B cell (primary cell): ENCODE measurements around the gene SNAP29. TPM values are rescaled to one million over a fixed set of nuclear protein-coding genes. Genes with fewer than 3 reads are reported as not detected.

Experiments
- ATAC-seq: fragments of 200-7000 bp; cut with Tn5 transposase; one replicate; pipeline ENCODE4 v1.10.0; 2021; ENCODE audit warnings: low read depth, mild to moderate bottlenecking, moderate number of reproducible peaks, moderate library complexity
- CTCF ChIA-PET: fragments of 350-600 bp; sonication (Branson Sonifier 250); formaldehyde crosslinking; loops from one replicate; lab custom pipeline; 2021; ENCODE audit warnings: antibody characterized with exemption, inconsistent platforms; lab: Charles Lee
- POLR2A ChIA-PET: fragments of 350-600 bp; sonication (Branson Sonifier 250); formaldehyde crosslinking; loops from one replicate; lab custom pipeline; 2021; ENCODE audit warnings: antibody characterized with exemption; lab: Charles Lee
- DNase-seq: peaks from one replicate; pipeline ENCODE4 v3.0.0; 2013
- H2AFZ ChIP-seq: 2 replicates; pipeline ENCODE4 v1.6.1; 2012; ENCODE audit warnings: mild to moderate bottlenecking, low read depth, low read length; ENCODE audit not compliant: insufficient read depth, poor library complexity, severe bottlenecking
- H3K27ac ChIP-seq, 2 donors: 1 replicate in 1 of 2; 2 replicates in 1 of 2; pipeline ENCODE4 v1.5.1; 2012 to 2013; ENCODE audit warnings: low read length in 2 of 2, mild to moderate bottlenecking in 2 of 2, moderate library complexity in 1 of 2
- H3K27me3 ChIP-seq, 4 experiments: fragments of 200-600 bp in 1 of 4; sonication (generic) in 1 of 4; replicated peaks in 1 of 4; 1 replicate in 2 of 4; 2 replicates in 2 of 4; pipeline versions ENCODE4 v1.6.1 to v1.7.0; 2013 to 2016; ENCODE audit warnings: low read length in 3 of 4, mild to moderate bottlenecking in 2 of 4, mixed read lengths in 1 of 4, moderate library complexity in 1 of 4; ENCODE audit not compliant: insufficient read depth in 4 of 4, control insufficient read depth in 3 of 4; ENCODE audit errors: control extremely low read depth in 1 of 4
- H3K36me3 ChIP-seq, 2 experiments: replicated peaks in 1 of 2; 1 replicate in 1 of 2; 2 replicates in 1 of 2; pipeline versions ENCODE4 v1.6.1 to v1.7.1; 2013; ENCODE audit warnings: low read length in 1 of 2; ENCODE audit not compliant: insufficient read depth in 2 of 2, control insufficient read depth in 1 of 2; ENCODE audit errors: control extremely low read depth in 1 of 2, extremely low read depth in 1 of 2
- H3K4me1 ChIP-seq, 2 donors: fragments of 200-600 bp in 1 of 2; sonication (generic) in 1 of 2; 1 replicate in 1 of 2; 2 replicates in 1 of 2; pipeline versions ENCODE4 v1.5.1 to v1.6.1; 2013 to 2017; ENCODE audit warnings: low read length in 2 of 2; ENCODE audit not compliant: control insufficient read depth in 2 of 2, insufficient read depth in 2 of 2
- H3K4me2 ChIP-seq: replicated peaks from 2 replicates; pipeline ENCODE3; 2012; ENCODE audit warnings: mild to moderate bottlenecking, low read depth, low read length; ENCODE audit not compliant: poor library complexity, severe bottlenecking
- H3K4me3 ChIP-seq, 5 experiments: fragments of 200-600 bp in 1 of 5; sonication (generic) in 1 of 5; 1 replicate in 3 of 5; 2 replicates in 2 of 5; pipeline versions ENCODE4 v1.5.1 to v1.7.0; 2011 to 2016; ENCODE audit warnings: low read length in 4 of 5, mild to moderate bottlenecking in 4 of 5, low read depth in 2 of 5, control low read depth in 1 of 5, moderate library complexity in 1 of 5; ENCODE audit not compliant: insufficient read depth in 1 of 5; ENCODE audit errors: control extremely low read depth in 1 of 5, extremely low read depth in 1 of 5
- H3K79me2 ChIP-seq: fragments of 200-600 bp; sonication (generic); one replicate; pipeline ENCODE4 v1.6.0; 2016; ENCODE audit warnings: low read length; ENCODE audit not compliant: control insufficient read depth, insufficient read depth
- H3K9ac ChIP-seq: fragments of 200-600 bp; sonication (generic); 2 replicates; pipeline ENCODE4 v1.6.1; 2017; ENCODE audit warnings: mild to moderate bottlenecking, low read length, moderate library complexity
- H3K9me3 ChIP-seq, 3 donors: one replicate each; pipeline versions ENCODE4 v1.6.1 to v1.7.1; 2013; ENCODE audit warnings: low read length in 2 of 3; ENCODE audit not compliant: control insufficient read depth in 2 of 3, insufficient read depth in 1 of 3; ENCODE audit errors: control extremely low read depth in 1 of 3
- H4K20me1 ChIP-seq: 2 replicates; pipeline ENCODE4 v1.6.0; 2012; ENCODE audit warnings: mild to moderate bottlenecking, low read length; ENCODE audit not compliant: insufficient read depth, control insufficient read depth, poor library complexity, severe bottlenecking
- H3K27ac Mint-ChIP-seq: one replicate; pipeline ENCODE4 v1.8.0; 2021; ENCODE audit warnings: mixed read lengths
- H3K27me3 Mint-ChIP-seq: one replicate; pipeline ENCODE4 v1.8.0; 2021; ENCODE audit warnings: mixed read lengths
- H3K4me1 Mint-ChIP-seq: one replicate; pipeline ENCODE4 v1.8.0; 2021; ENCODE audit warnings: mixed read lengths
- H3K4me3 Mint-ChIP-seq: one replicate; pipeline ENCODE4 v1.8.0; 2021; ENCODE audit warnings: mixed read lengths
- H3K9me3 Mint-ChIP-seq: one replicate; pipeline ENCODE4 v1.8.0; 2022; ENCODE audit warnings: mixed read lengths; ENCODE audit not compliant: insufficient read depth
- CTCF ChIP-seq: fragments of 200-600 bp; IDR thresholded peaks from one replicate; pipeline ENCODE4 v1.8.0; 2022; ENCODE audit warnings: antibody characterized with exemption, mild to moderate bottlenecking
- EZH2 ChIP-seq: IDR thresholded peaks from 2 replicates; pipeline ENCODE4 v1.6.1; 2012; ENCODE audit warnings: borderline replicate concordance, low read depth, mild to moderate bottlenecking, moderate library complexity, low read length; ENCODE audit not compliant: insufficient read depth, poor library complexity, severe bottlenecking
- WGBS: methylation state at CpG from one replicate; pipeline ENCODE4 v1.1.5; 2013; ENCODE audit warnings: missing lambda C conversion rate; ENCODE audit not compliant: insufficient coverage; 5-methylcytosine and 5-hydroxymethylcytosine counted together
- intact Hi-C: fragments of 100-400 bp; cut with micrococcal nuclease; formaldehyde crosslinking; loops from one replicate; pipeline ENCODE4 v1.10.0; 2022
- polyA plus RNA-seq: library from polyadenylated mRNA; depleted of rRNA; stranded (reverse); fragments of >200 nt; gene quantifications from 2 replicates; pipeline ENCODE4 v1.2.3, GENCODE V29; 2012
- total RNA-seq, 2 donors: library from RNA; stranded (reverse); fragments of 120-200 nt in 1 of 2; gene quantifications; 1 replicate in 1 of 2; 2 replicates in 1 of 2; pipeline versions ENCODE4 v1.2.3 to v1.2.4, GENCODE V29; 2013 to 2022

Gene SNAP29
- total and polyA plus RNA-seq, 2 donors (not counting 1 experiment from before 2014, with no cell fraction given): 13.4 to 17.4 TPM

- no peak overlapping the region for H3K4me2 ChIP-seq
- Mint-ChIP-seq H3K4me1 (no peaks in the 10 kb centered on the region), H3K4me3 (no peak overlapping the region), H3K27ac (no peak overlapping the region), H3K9me3 (no peaks in the 10 kb centered on the region), H3K27me3 (peaks cover 6% of the 10 kb centered on the region)
- no peak overlapping the region for H3K27ac ChIP-seq
- no peaks in the 10 kb centered on the region for H3K9me3 ChIP-seq
- no peaks in the 10 kb centered on the region for H4K20me1 ChIP-seq
- ChIA-PET CTCF (no interaction called here), POLR2A (no interaction called here)
- intact Hi-C loops: no loop called here
- 100% methylated on average over 2 of the region's 2 CpGs for WGBS
- no peaks in the 10 kb centered on the region for H3K36me3 ChIP-seq
- H3K27me3 ChIP-seq: no peaks in the 10 kb centered on the region
- H3K79me2 ChIP-seq: no peaks in the 10 kb centered on the region
- DNase-seq (no peak), ATAC-seq (no peak)
- no peak overlapping the region for H3K9ac ChIP-seq
- no peak overlapping the region for H2AFZ ChIP-seq
- no peak overlapping the region for H3K4me3 ChIP-seq
- TF ChIP-seq EZH2 (no peak), CTCF (no peak)
- H3K4me1 ChIP-seq: no peaks in the 10 kb centered on the region
These were observed 44.3 kb downstream of the SNAP29 start for GRCh38 chr22:20903093-20903492.

- Histone ChIP-seq H3K9me3 (no peaks in the 10 kb centered on the region), H4K20me1 (no peaks in the 10 kb centered on the region), H3K9ac (no peak overlapping the region), H3K4me3 (no peak overlapping the region), H3K4me1 (no peaks in the 10 kb centered on the region), H3K27ac (no peak overlapping the region), H3K36me3 (no peaks in the 10 kb centered on the region), H2AFZ (no peak overlapping the region), H3K4me2 (no peak overlapping the region), H3K27me3 (no peaks in the 10 kb centered on the region), H3K79me2 (no peaks in the 10 kb centered on the region)
- ChIA-PET CTCF (interaction anchor here (0.7 kb wide), 1 partner anchor 98 kb away, joined by 3 read pairs; no protein-coding TSS in a partner anchor), POLR2A (interaction anchor here (0.6 kb wide), 1 partner anchor 863 kb away, joined by 3 read pairs; no protein-coding TSS in a partner anchor)
- H3K27me3 Mint-ChIP-seq: peaks cover 6% of the 10 kb centered on the region
- TF ChIP-seq CTCF: no peak
- no peak for TF ChIP-seq EZH2
- WGBS: 86% methylated on average over 5 of the region's 7 CpGs
- ATAC-seq (no peak), DNase-seq (no peak)
- no peaks in the 10 kb centered on the region for H3K9me3 Mint-ChIP-seq
- intact Hi-C loops: no loop called here
- no peaks in the 10 kb centered on the region for H3K4me1 Mint-ChIP-seq
- H3K27ac Mint-ChIP-seq: no peak overlapping the region
- no peak overlapping the region for H3K4me3 Mint-ChIP-seq
These were observed 45.5 kb downstream of the SNAP29 start for GRCh38 chr22:20904008-20904979.
